ENCODE data around the gene DDI1.

The DDI1 gene

GRCh38 chr11:104078245-104078644 lies 41.8 kb downstream of the DDI1 start:
- no peak for DNase-seq (ENCODE audit: low read depth in 2 of 2)

GRCh38 chr11:104078995-104079394 lies 42.6 kb downstream of the DDI1 start:
- no peak for DNase-seq (ENCODE audit: low read depth in 2 of 2)

GRCh38 chr11:104086621-104087020 lies 50.2 kb downstream of the DDI1 start:
- no peak for DNase-seq (ENCODE audit: low read depth in 2 of 2)
